ENCODE data around the gene GGCX.
"Not testable (repeated sequence)": the region's sequence is repeated elsewhere in the genome, so short reads cannot be mapped to it uniquely, and the experiment has no call there.

Gene GGCX

GRCh38 chr2:85561280-85562212 lies at the start of gene GGCX:
GGCX (minus strand) TSS chr2:85561493; CDS start chr2:85561428, 65 bp downstream.
- DNase-seq, result peak; percentile 88

- no peak for DNase-seq
Observed at GRCh38 chr2:85607268-85608215, 46.2 kb upstream of the GGCX start.

- no peak for DNase-seq
Observed at GRCh38 chr2:85606116-85606455, 44.8 kb upstream of the GGCX start.

GRCh38 chr2:85605406-85606115 lies 44.3 kb upstream of the GGCX start:
- no peak for DNase-seq

- DNase-seq, result no peak
Observed at GRCh38 chr2:85604568-85605339, 43.5 kb upstream of the GGCX start.

- not testable (repeated sequence) for DNase-seq
Observed at GRCh38 chr2:85604133-85604444, 42.8 kb upstream of the GGCX start.

- DNase-seq, result peak; percentile 56
Observed at GRCh38 chr2:85602476-85603234, 41.4 kb upstream of the GGCX start, which contains the start of gene TMEM150A. TMEM150A (minus strand) TSS chr2:85602698; CDS start chr2:85601948, 750 bp downstream.

- DNase-seq, result no peak
Observed at GRCh38 chr2:85601771-85602475, 40.6 kb upstream of the GGCX start.

- DNase-seq, result no peak
Observed at GRCh38 chr2:85600951-85601770, 39.9 kb upstream of the GGCX start.

GRCh38 chr2:85600235-85600575 lies 38.9 kb upstream of the GGCX start:
- no peak for DNase-seq

- no peak for DNase-seq
Observed at GRCh38 chr2:85599468-85600234, 38.4 kb upstream of the GGCX start.

- DNase-seq, result no peak
Observed at GRCh38 chr2:85598594-85599340, 37.5 kb upstream of the GGCX start.

- DNase-seq, result no peak
Observed at GRCh38 chr2:85597241-85597640, 35.9 kb upstream of the GGCX start.

GRCh38 chr2:85596486-85597143 lies 35.3 kb upstream of the GGCX start:
- DNase-seq, result no peak

GRCh38 chr2:85596026-85596333 lies 34.7 kb upstream of the GGCX start:
- DNase-seq, result no peak

- DNase-seq, result peak; percentile 92
Observed at GRCh38 chr2:85595301-85596025, 34.2 kb upstream of the GGCX start, which contains the start of gene RNF181. RNF181 (plus strand) TSS chr2:85595745; CDS start chr2:85595764, 19 bp downstream.

- no peak for DNase-seq
Observed at GRCh38 chr2:85594715-85595300, 33.5 kb upstream of the GGCX start.

All from GF-D8 (cell line).